LNCAP (cell line): ENCODE data around the gene SCRN1.

Experiments used
- CTCF ChIP-seq: fragments of 450-650 bp; IDR thresholded peaks from 2 replicates; pipeline ENCODE4 v1.5.1; 2017; ENCODE audit warnings: mild to moderate bottlenecking

SCRN1 gene

GRCh38 chr7:29922921-29923700, 66.5 kb downstream of the SCRN1 start:
- no peak for TF ChIP-seq CTCF

GRCh38 chr7:29921404-29922010, 68.1 kb downstream of the SCRN1 start:
- TF ChIP-seq CTCF, result peak; percentile 93

GRCh38 chr7:29920491-29920890, 69.1 kb downstream of the SCRN1 start:
- no peak for TF ChIP-seq CTCF

- TF ChIP-seq CTCF, result no peak
Measured at GRCh38 chr7:29919790-29920189, 69.8 kb downstream of the SCRN1 start.

GRCh38 chr7:29918850-29919249, 70.8 kb downstream of the SCRN1 start:
- no peak for TF ChIP-seq CTCF

GRCh38 chr7:29917641-29918040, 72.0 kb downstream of the SCRN1 start:
- no peak for TF ChIP-seq CTCF

- no peak for TF ChIP-seq CTCF
Measured at GRCh38 chr7:29915481-29916215, 74.0 kb downstream of the SCRN1 start.
